H4 (cell line): Measurements from ENCODE around the gene PCED1B. TPM values are rescaled to one million over a fixed set of nuclear protein-coding genes. Genes with fewer than 3 reads are reported as not detected.
A peak's percentile ranks its signal among the peaks of the same experiment; 100 is the strongest.
"Not testable (repeated sequence)": the region's sequence is repeated elsewhere in the genome, so short reads cannot be mapped to it uniquely, and the experiment has no call there.

Experiments used
- DNase-seq: peaks from one replicate; pipeline ENCODE4 v3.0.0-alpha.2; 2015; ENCODE audit warnings: low spot score
- total RNA-seq: library from RNA; depleted of rRNA; stranded (reverse); fragments of >200 nt; shearing (Covaris generic); gene quantifications from 2 replicates; pipeline ENCODE4 v1.2.3, GENCODE V29; 2014

Gene PCED1B
- total RNA-seq, 1 experiment from 2014 or later, result 1.1 TPM

DNA sequence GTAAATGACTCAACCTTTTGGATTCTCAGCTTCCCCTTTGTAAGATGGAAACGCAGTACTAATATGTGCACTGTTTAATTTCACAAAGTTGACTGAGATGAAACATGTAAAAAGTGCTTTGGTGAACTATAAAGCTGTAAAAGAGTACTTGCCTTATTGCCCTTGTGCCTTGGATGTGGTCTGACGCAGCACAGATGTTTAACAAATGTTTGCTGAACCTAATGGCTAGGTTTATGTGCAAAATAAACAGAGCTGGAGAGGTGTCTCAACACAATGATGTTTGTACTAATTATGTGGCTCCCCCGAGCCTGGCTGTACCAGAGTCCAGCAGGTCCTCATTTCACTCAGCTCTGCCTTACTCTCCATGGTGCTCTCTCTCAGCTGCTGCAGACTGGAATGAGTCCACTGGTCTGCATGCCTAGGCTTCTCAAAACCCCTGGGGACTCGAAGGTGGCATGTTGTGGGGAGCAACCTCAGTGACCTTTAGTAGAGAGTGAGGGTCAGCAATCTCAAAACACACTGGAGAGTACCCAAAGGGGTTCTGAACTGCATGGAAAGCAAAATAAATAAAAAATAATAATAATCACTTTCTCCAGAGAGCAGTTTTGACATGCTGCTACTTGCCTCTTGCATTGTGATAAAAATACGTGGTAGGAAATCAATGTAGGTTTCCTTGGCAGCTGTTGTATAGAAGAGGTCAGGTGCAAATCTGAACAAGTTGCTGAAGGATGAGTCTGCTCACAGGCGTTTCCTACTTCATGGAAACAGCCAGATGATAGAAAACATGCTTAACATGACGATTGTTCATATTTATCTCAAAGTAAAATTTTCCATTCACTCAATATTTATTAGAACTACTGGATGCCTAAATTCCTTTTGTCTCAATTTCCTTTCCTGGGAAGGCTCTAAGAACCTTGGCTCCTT lies 8.9 kb downstream of the PCED1B start:
- DNase-seq, result peak; percentile 49

DNA sequence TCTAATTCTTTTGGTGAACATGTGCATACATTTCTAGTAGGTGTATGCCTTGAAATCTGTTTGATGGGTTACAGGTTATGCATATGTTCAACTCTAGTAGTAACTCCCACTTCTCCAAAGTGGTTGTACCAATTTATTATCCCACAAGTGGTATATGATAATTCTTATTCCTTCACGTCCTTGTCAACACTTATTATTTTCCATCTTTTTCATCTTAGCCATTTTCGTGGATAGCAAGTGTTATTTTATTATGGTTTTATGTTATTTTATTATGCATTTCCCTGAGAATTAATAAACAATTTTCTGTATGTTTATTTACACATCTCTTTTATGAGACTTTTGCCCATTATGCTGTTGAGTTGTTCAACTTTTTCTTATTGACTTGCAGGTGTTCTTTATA lies 11.6 kb downstream of the PCED1B start:
- DNase-seq, result no peak

DNA sequence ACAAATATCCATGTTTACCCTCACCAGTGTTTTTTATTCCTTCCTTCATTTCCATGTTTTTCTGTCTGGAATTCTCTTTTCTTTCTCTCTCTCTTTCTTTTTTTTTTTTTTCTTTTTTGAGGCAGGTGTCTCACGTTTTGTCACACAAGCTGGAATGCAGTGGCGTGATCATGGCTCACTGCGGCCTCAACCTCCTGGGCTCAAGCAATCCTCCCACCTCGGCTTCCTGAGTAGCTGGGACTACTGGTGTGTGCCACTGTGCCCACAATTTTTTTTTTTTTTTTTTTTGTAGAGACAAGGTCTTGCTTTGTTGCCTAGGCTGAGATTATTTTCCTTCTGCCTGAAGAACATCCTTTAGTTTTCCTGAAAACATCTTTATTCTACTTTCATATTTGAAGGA lies 15.4 kb downstream of the PCED1B start:
- peak; percentile 71 for DNase-seq

DNA sequence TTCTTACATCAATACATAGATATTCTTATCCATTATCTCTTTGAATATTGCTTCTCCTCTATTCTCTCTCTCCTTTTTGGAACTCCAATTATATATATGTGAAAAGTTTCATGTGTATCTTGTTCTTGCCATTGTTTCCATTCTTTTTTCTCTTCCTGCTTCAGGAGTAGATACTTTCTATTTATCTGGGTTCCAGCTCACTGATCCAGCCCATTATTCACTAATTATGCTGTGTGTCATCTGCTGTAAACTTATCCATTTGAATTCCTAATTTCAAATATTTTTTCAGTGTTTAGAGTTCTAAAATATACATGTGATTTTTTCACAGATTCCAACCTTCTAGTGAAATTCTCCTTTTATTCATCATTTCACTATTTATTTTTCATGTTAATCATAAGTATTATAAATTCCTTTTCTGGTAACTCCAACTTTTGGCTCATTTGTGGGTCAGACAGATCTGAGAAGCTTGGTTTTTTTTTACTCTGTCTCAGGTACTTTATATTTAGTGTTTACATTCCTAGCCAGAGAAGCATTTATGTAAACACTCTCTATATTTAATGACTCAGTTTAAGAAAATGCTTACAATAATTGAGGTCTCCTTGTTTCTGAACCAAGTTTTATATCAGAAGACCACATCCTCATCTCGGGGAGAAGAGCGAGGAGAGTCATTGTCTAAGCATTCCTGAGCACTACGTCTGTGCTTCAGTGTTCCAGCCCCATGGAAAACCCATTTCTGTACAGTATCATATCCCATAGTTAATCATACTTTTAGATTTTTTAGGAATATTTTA lies 16.2 kb downstream of the PCED1B start:
- DNase-seq, result peak; percentile 81

DNA sequence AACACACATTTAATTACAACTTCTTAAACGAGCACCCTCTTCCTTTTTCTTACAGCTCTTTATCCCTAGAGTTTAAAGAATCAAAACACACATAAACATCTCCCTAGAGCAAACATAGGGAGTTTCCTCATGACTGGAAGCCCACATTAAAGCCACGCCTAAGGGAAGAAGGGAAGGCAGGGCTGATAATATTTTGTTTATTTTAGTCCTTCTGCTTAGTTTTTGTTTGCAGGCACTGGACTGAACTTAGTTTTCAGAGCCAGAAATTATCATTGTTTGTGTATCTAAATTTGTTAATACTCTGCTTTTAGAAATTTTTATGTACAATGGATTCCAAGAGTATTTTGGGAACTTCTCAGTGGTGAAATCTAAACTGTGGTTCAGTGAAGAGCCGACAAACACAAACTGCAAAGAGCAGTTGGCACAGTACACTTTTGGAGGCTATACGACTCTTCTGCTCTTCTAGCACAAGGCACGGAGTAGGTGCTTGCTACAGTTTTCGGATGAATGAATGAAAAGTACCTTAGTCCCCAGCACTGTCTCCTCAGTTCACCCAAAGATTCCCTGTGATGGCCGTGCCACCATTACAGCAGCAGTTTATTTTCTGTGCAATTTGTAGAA lies 18.0 kb downstream of the PCED1B start:
- DNase-seq, result peak; percentile 75

DNA sequence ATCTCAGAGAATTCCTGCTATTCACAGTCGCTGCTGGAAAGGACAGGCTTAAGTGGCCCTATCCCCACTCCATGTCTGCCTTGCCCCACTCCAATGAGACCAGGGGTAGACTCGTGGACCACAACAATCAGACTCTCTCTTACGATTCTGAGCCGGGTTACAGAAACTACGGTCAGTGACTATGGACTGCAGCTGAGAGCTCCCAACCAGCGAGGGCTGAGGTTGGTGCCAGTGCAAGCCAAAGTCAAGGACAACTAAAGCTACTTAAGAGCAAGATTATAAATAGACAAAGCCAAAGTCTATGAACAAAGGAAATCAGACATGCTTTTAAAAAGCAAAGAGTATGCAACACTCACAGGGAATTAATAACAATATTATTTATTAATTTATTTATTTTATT lies 18.7 kb downstream of the PCED1B start:
- no peak for DNase-seq

DNA sequence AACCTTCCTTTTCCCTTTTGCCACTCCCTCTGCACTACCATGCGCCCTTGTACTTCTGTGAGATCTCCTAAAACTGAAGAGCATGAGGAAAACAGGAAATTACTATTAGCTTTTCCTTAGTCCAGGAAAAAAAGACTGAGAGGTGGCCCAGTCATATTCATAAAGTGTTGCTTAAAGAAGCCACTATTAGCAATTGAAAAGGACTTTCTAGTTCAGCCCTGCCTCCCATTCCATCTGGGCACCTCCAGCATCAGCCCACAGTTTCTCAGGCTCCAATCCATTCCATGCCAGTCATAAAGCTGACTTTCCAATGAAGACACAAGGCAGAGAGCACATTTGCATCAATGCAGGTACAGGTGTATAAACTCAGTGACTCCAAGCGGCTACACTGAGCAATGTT lies 20.2 kb downstream of the PCED1B start:
- DNase-seq, result no peak

DNA sequence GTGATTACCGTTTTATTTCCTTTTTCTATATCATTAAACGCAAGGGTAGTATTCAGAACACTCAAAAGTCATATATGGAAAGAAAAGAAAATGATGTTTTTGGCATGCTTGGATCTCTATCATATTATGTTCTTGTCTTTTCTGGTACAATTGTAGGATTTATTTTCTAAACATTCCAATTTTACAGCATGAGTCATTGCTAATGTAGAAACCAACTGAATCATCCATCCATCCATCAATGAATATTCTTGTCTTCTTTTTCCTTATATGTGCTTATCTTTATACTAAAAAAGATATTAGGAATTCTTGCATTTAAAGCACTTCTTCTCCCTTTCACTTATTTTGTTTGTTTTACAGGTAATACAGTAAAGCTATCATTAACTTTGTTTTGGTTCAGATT lies 20.7 kb downstream of the PCED1B start:
- DNase-seq, result no peak

DNA sequence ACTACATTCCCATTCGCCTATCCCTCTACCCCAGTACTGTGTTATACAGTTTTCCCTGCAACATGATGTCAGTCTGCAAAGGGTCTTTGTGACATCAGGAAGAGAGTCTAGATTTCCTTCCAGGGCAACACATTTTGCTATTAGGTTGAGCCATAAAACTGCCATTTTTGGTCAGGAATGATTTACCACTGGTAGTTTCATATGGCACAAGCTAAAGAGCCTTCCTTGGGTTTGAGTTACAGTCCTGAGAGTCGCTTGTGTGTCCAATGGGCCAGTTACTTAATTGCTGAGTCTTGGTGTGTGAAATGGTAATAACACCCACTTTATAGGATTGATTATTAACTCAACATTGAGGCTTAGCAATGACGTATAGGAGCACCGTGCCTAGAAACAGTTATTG lies 23.0 kb downstream of the PCED1B start:
- DNase-seq, result no peak

DNA sequence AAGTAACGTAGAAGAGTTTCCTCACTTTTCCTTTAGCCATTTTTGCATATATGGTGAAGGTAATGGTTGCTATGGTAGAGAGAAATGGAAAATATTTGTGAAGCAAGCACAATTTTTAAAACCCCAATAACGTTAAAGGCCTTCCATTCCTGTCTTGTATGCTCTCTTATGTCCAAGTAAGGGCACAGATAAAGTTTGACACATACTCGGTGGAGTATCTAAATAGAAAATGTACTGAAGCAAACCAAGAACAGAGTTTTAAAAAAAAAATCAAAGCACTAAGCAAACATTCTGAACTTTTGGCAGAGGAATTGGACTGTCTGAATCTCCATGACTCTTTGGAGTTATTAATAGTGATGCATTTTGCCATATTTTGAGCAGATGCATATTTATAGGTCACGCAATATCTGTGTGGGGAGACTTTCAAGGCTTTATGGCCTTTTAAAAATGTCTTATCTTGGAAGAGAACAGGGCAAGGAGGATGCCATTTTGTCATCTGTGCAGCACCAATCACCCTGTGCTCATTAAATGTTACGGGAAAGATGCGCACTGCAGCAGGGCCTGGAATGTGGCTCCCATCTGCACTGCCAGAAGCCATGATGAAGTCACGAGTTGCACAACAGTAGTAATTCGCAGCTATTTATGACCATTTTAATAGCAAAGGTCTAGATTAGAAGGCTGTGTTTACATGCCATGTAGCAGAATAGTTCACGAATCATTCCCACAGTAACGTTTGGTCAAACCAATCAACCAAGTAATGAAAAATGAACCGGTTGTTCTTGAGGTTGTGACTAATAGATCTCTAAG lies 23.6 kb downstream of the PCED1B start:
- DNase-seq, result peak; percentile 37

DNA sequence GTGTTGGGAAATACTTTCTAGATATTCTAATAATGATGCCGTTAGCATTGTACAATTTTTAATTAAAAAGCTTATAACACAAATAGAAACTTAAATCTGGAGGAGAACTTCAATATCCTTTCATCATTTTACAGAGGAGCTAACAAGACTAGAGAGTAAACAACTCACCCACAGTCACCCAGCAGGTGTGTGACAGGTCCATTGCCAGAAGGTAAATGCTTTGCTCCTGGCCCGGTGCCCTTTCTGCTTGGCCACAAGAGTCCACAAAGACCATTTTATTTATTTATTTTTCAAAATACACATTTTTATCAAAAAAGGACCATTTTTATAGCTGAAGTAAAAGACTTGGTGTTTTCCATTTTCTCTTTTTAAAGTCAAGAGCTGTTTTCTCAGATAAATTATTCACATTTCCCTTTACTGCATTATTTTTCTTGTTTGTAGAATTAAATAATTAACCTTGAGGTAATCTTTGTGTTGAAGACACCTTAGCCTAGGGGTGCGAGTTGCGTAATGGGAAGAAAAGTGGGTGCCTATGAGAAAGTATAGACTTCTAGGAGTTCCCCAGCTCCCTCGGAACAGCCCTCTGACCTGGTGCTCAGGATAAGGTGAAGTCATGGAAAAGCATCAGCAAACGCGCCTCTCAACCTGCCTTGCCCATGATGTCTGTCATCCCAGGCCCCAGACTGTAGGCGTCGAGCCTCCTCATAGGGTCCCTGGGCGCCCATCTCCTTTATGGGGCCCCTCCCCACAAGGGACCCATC lies 26.7 kb downstream of the PCED1B start:
- no peak for DNase-seq

DNA sequence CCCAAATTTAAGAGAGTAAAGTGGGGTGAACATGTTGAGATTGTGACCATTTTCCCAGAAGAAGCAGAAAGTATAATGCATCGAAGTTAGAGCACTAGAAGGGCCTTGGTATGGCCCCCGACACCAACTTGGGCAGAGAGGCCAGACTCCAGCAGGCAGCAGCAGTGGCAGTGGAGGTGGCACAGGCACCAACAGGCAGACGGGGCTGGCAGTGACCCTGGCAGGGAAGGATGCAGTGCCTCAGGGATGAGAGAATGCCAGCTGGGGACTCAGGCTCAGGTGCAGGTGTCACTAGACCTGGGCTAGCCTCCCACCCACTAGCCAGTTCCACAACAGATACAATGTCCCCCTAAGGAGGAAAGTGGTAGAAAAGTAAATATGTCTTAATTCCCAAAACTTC lies 28.0 kb downstream of the PCED1B start:
- DNase-seq, result no peak

DNA sequence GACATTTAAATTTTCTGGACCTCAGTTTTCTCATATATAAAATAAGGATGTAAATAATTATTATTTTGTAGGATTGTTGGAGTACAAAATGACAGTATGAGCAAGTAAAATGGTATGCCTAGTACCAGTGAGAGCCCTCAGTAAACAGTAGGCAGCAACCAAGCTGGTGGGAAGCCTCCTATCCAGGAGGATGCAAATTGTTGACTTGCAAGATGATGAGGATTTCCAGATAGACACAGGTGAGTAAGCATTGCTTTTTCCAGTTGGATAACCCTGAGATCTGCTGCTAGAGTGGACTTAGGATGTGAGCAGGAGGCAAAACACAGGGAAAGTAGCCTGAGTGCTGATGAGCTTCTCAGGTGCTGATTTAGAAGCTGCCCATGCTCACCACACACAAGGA lies 28.5 kb downstream of the PCED1B start:
- DNase-seq, result no peak

DNA sequence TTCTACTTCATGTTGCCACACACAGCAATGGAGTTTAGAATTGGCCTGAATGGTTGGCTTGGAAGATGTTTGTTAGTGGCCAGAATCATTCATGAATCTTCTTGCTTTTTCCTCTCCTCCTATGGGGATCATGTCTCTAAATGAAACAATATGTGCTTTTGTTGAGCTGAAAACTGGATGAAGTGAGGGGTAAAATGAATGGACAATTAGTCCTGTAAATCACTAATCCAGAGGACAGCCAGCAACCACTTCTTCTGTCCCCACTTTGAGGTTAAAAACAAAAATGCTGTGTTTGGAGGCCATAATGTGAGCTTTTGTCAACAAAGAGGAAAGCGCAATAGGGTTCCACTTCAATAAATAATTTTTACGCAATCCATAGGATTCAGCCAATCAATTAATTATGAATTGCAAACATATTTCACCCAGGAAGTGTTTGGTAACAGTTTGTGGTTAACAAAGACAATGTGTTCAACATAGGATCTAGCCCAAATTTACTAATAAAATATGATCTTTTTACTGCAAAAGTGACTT lies 30.7 kb downstream of the PCED1B start:
- no peak for DNase-seq

DNA sequence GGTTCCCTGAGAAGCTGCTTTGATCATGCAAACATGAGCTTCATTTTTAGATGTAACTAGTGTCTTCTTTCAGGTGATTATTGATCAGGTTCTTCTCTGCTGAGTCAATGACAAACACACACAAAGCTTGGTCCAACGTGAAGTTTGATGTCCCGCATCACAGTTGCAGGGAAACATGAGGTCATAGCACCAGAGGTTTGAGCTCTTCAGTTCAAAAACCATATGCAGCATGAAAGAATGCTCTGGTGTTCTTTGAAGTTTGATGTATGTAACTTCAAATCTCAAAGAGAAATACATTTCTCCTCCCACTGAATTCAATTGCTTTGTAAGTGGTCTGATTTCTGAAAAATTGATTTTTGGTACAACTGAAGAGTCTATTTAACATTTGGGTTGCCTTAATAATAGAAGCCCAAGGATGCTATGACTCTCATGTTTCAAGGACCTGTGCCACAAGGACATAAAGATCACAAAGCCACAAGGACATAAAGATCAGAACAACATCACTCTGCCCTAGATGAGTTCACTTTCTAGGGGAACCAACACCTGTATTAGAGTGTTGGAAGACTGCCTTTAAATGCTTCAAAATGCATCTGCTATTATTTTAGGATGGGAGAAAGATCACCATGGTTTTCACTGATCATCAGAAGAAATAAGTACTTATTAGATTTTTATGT lies 31.4 kb downstream of the PCED1B start:
- DNase-seq, result no peak

DNA sequence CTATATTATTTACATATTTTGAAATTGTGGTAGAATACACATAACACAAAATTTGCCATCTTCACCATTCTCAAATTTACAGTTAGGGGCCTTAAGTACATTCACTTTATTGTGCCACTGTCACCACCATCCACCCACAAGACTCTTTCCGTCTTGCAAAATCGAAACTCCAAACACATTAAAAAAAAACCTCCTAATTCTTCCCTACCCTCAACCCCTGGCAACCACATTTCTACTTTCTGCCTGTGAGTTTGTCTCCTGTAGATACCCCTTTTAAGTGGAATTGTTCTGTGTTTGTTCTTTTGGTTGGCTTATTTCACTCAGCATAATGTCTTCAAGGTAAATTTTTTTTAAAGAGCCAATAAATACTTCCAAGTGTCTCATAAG lies 32.0 kb downstream of the PCED1B start:
- no peak for DNase-seq

DNA sequence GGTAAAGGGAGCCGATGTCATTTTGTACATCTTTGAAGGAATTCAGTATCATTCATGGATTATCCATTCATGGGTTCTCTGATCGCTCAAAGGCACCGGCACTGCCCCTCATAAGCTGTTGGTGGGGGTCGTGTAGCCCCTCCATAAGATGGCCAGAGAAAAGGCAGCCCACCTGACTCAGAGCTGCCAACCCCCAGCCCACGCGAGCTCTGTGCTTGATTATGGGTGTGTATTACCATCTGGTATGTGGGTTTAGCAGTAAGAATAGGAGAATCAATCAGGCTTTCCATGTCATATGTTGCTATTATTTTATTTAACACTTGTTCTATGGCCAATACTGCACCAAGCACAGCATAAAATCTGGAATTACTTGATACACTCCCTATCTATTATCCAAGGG lies 32.4 kb downstream of the PCED1B start:
- no peak for DNase-seq

DNA sequence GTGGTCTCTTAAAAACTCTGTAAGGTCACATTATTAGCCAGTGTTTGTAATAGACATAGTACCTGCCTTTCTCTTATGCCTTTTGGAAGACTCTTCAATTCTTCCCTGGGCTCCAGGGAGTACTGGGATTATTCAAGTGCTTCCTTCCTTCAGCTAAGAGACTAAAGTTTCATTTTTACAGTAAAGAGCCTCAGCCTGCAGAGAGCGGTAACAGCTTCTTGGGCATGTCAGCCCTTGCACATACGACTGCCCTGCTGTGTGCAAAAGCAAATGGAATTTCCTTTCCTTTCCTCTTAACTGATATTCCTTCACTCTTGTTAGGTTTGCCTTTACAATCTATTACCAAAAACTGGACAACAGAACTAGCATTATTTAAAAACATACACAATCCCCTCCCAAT lies 33.3 kb downstream of the PCED1B start:
- no peak for DNase-seq

DNA sequence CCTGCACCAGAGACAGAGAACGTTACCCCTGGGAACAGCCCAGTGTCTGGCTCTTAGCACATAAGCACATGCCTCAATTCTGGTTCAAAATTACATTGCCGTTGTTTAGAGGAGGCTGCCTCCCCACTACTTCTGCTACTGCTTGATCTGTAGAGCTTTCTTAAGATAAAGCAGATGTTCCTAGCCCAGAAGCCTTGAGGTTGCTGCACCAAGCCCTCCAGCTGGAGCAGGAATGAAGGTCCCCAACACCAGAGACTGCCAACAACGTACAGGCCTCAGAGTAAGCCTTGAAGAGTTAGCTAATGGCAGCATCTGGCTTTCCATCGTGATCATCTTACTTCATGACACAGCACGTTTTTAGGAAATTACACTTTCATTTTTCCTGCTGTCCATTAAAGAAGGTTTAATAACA lies 35.1 kb downstream of the PCED1B start:
- no peak for DNase-seq

DNA sequence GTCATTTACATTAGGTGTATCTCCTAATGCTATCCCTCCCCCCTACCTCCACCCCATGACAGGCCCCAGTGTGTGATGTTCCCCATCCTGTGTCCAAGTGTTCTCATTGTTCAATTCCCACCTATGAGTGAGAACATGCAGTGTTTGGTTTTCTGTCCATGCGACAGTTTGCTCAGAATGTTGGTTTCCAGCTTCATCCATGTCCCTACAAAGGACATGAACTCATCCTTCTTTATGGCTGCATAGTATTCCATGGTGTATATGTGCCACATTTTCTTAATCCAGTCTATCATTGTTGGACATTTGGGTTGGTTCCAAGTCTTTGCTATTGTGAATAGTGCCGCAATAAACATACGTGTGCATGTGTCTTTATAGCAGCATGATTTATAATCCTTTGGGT lies 37.9 kb downstream of the PCED1B start:
- DNase-seq, result not testable (repeated sequence)
